ENCODE data around the gene TGFBRAP1.

- TF ChIP-seq CTCF (IDR thresholded peaks at IDR 0.05; ENCODE audit: extremely low read depth in 1 of 2, insufficient read depth in 1 of 2, low read depth in 1 of 2, low read length in 2 of 2) (no peak), EZH2 (IDR thresholded peaks at IDR 0.05; ENCODE audit: borderline replicate concordance, low read depth, low read length, severe bottlenecking) (no peak)
Measured at GRCh38 chr2:105262651-105263091, 66.9 kb downstream of the TGFBRAP1 start.
